ENCODE data around the gene CTNND2. TPM values are rescaled to one million over a fixed set of nuclear protein-coding genes. Genes with fewer than 3 reads are reported as not detected.

CTNND2 gene
- total and polyA plus RNA-seq, 4 donors, result 0.05 to 0.50 (median 0.27) TPM

DNA sequence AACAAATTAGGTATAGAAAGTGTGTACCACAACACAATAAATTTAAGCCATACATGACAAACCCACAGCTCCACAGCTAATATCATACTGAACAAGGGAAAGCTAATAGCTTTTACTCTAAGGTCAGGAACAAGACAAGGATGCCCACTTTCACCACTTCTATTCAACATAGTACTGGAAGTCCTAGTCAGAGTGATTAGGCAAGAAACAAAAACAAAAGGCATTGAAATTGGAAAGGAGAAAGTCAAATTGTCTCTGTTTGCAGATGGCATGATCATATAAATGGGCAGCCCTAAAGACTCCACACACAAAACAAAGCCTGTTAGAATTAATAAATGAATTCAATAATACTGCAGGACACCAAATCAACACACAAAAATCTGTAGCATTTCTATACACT, 548.8 kb downstream of the CTNND2 start:
- Histone ChIP-seq H3K27ac (ENCODE audit: low read depth in 1 of 2, low read length in 2 of 2) (no peak overlapping the region), H3K4me3 (ENCODE audit: low read depth in 1 of 3, low read length in 3 of 3) (no peak overlapping the region), H3K36me3 (ENCODE audit: control insufficient read depth in 4 of 4, insufficient read depth in 3 of 4, low read depth in 1 of 4, low read length in 3 of 4) (no peaks in the 10 kb centered on the region), H3K27me3 (ENCODE audit: control insufficient read depth in 4 of 4, insufficient read depth in 4 of 4, low read length in 3 of 4) (no peaks in the 10 kb centered on the region), H3K9me3 (ENCODE audit: control insufficient read depth in 4 of 4, low read length in 3 of 4) (peaks cover 0 to 3% (median 0%) of the 10 kb centered on the region in 4 donors), H3K9ac (ENCODE audit: low read depth in 1 of 2, low read length in 2 of 2) (no peak overlapping the region), H3K4me1 (ENCODE audit: control insufficient read depth in 4 of 4, insufficient read depth in 4 of 4, low read length in 3 of 4) (no peaks in the 10 kb centered on the region)
- no peak for DNase-seq (ENCODE audit: low spot score)
- TF ChIP-seq EGR1 (IDR thresholded peaks at IDR 0.05; ENCODE audit: low read depth in 2 of 2), result no peak

DNA sequence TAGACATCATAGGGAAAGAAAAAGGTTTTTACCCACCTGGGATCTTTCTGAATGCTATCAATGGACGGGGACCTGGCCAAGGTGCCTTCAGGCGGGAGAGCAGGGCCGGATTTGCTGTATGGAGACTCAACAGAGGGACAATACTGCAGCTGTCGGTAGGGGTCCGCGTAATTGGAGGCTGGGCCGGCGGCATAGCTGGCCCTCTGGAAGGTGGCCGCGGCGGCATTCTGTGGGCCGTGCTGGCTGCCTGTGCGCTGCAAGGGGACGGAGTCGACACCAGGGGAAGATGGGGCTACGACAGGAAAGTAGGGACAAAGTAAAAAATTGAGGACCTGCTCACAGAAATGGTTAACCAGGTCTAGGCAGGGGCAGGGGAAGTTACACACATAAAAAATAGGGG, 557.9 kb downstream of the CTNND2 start:
- Histone ChIP-seq H3K27me3 (ENCODE audit: control insufficient read depth in 4 of 4, insufficient read depth in 4 of 4, low read length in 3 of 4) (no peaks in the 10 kb centered on the region), H3K4me1 (ENCODE audit: control insufficient read depth in 4 of 4, insufficient read depth in 4 of 4, low read length in 3 of 4) (no peaks in the 10 kb centered on the region), H3K9ac (ENCODE audit: low read depth in 1 of 2, low read length in 2 of 2) (no peak overlapping the region), H3K36me3 (ENCODE audit: control insufficient read depth in 4 of 4, insufficient read depth in 3 of 4, low read depth in 1 of 4, low read length in 3 of 4) (no peaks in the 10 kb centered on the region), H3K27ac (ENCODE audit: low read depth in 1 of 2, low read length in 2 of 2) (no peak overlapping the region), H3K4me3 (ENCODE audit: low read depth in 1 of 3, low read length in 3 of 3) (no peak overlapping the region), H3K9me3 (ENCODE audit: control insufficient read depth in 4 of 4, low read length in 3 of 4) (no peaks in the 10 kb centered on the region)
- WGBS, result 80% methylated on average over 16 of the region's 16 CpGs
- DNase-seq (ENCODE audit: low spot score), result no peak
- no peak for TF ChIP-seq JUND (IDR thresholded peaks at IDR 0.05)
- TF ChIP-seq, protein P1, sequence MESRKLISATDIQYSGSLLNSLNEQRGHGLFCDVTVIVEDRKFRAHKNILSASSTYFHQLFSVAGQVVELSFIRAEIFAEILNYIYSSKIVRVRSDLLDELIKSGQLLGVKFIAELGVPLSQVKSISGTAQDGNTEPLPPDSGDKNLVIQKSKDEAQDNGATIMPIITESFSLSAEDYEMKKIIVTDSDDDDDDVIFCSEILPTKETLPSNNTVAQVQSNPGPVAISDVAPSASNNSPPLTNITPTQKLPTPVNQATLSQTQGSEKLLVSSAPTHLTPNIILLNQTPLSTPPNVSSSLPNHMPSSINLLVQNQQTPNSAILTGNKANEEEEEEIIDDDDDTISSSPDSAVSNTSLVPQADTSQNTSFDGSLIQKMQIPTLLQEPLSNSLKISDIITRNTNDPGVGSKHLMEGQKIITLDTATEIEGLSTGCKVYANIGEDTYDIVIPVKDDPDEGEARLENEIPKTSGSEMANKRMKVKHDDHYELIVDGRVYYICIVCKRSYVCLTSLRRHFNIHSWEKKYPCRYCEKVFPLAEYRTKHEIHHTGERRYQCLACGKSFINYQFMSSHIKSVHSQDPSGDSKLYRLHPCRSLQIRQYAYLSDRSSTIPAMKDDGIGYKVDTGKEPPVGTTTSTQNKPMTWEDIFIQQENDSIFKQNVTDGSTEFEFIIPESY (IDR thresholded peaks at IDR 0.05), result no peak
- TF ChIP-seq, protein P2, sequence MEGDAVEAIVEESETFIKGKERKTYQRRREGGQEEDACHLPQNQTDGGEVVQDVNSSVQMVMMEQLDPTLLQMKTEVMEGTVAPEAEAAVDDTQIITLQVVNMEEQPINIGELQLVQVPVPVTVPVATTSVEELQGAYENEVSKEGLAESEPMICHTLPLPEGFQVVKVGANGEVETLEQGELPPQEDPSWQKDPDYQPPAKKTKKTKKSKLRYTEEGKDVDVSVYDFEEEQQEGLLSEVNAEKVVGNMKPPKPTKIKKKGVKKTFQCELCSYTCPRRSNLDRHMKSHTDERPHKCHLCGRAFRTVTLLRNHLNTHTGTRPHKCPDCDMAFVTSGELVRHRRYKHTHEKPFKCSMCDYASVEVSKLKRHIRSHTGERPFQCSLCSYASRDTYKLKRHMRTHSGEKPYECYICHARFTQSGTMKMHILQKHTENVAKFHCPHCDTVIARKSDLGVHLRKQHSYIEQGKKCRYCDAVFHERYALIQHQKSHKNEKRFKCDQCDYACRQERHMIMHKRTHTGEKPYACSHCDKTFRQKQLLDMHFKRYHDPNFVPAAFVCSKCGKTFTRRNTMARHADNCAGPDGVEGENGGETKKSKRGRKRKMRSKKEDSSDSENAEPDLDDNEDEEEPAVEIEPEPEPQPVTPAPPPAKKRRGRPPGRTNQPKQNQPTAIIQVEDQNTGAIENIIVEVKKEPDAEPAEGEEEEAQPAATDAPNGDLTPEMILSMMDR (IDR thresholded peaks at IDR 0.05; ENCODE audit: low read depth, low read length, missing input control), result no peak
- no peak for TF ChIP-seq YY1 (IDR thresholded peaks at IDR 0.05)
- no peak for TF ChIP-seq EGR1 (IDR thresholded peaks at IDR 0.05; ENCODE audit: low read depth in 2 of 2)
- TF ChIP-seq FOXA1 (IDR thresholded peaks at IDR 0.05), result no peak
- TF ChIP-seq, protein P3, sequence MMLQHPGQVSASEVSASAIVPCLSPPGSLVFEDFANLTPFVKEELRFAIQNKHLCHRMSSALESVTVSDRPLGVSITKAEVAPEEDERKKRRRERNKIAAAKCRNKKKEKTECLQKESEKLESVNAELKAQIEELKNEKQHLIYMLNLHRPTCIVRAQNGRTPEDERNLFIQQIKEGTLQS (IDR thresholded peaks at IDR 0.05), result no peak
- TF ChIP-seq HNF4A (conservative IDR thresholded peaks at IDR 0.05), result no peak
- TF ChIP-seq, protein P4, sequence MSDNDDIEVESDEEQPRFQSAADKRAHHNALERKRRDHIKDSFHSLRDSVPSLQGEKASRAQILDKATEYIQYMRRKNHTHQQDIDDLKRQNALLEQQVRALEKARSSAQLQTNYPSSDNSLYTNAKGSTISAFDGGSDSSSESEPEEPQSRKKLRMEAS (IDR thresholded peaks at IDR 0.05), result no peak

DNA sequence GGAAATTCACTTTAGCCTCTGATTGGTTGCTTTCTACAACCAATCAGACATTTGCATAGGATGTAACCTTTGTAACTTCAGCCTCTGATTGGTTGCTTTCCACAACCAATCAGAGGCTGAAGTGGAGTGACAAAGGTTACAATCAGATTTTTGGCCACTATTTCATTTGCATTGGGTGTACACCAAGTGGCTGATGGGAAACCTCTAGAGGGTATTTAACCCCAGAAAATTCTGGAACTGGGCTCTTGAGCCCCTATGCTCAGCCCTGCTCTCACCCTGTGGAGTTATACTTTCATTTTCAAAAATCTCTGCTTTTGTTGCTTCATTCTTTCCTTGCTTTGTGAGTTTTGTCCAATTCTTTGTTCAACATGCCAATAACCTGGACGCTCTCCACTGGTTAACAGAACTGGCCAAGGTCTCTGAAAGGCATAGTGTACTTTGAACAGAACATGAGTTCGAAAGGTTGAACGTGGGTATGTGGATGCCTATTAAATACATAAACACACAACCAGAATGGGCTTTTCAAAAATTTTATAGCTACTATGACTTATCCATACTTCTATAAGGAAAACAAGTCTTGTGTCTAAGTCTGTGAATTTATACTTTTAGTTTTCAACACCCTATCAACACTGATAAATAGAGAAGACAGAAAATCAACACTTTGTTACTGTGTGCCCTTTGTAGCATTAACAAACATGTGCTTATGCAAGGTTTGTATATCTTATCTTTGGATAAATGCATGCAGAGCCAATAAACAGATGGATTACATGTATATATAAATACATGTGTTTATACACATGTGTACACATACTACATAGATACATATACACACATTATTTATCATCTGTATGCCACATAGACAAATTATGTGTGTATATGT, 568.1 kb downstream of the CTNND2 start:
- no peaks in the 10 kb centered on the region for H3K27me3 ChIP-seq (ENCODE audit: control insufficient read depth in 4 of 4, insufficient read depth in 4 of 4, low read length in 3 of 4)
- no peak for DNase-seq (ENCODE audit: low spot score)
- 38% methylated on average over 3 of the region's 3 CpGs for WGBS
- H3K9me3 ChIP-seq (ENCODE audit: control insufficient read depth in 4 of 4, low read length in 3 of 4), result peaks cover 0 to 3% (median under 1%) of the 10 kb centered on the region in 4 donors
- H3K27ac ChIP-seq (ENCODE audit: low read depth in 1 of 2, low read length in 2 of 2), result peak overlapping the region; percentile 27 to 57
- H3K9ac ChIP-seq (ENCODE audit: low read depth in 1 of 2, low read length in 2 of 2), result no peak overlapping the region
- peak overlapping the region in 2 of 3 donors; percentile 9 to 22 for H3K4me3 ChIP-seq (ENCODE audit: low read depth in 1 of 3, low read length in 3 of 3)
- H3K36me3 ChIP-seq (ENCODE audit: control insufficient read depth in 4 of 4, insufficient read depth in 3 of 4, low read depth in 1 of 4, low read length in 3 of 4), result no peaks in the 10 kb centered on the region
- peaks cover 0 to 10% (median 0%) of the 10 kb centered on the region in 4 donors for H3K4me1 ChIP-seq (ENCODE audit: control insufficient read depth in 4 of 4, insufficient read depth in 4 of 4, low read length in 3 of 4)
- TF ChIP-seq GABPA (IDR thresholded peaks at IDR 0.05 in 1 of 2, conservative IDR thresholded peaks at IDR 0.05 in 1 of 2), result no peak
- TF ChIP-seq EGR1 (IDR thresholded peaks at IDR 0.05; ENCODE audit: low read depth in 2 of 2), result peak in 1 of 2 donors; percentile 3
- TF ChIP-seq, protein P2 (IDR thresholded peaks at IDR 0.05; ENCODE audit: low read depth, low read length, missing input control), result no peak
- TF ChIP-seq, protein P3 (IDR thresholded peaks at IDR 0.05), result no peak
- TF ChIP-seq NR2F2 (IDR thresholded peaks at IDR 0.05), result no peak
- no peak for TF ChIP-seq YY1 (IDR thresholded peaks at IDR 0.05)
- TF ChIP-seq, protein P4 (IDR thresholded peaks at IDR 0.05), result peak; percentile 45
- peak; percentile 96 for TF ChIP-seq SP1 (IDR thresholded peaks at IDR 0.05)
- peak; percentile 22 to 23 for TF ChIP-seq JUND (IDR thresholded peaks at IDR 0.05)
- TF ChIP-seq, protein P1 (IDR thresholded peaks at IDR 0.05), result peak; percentile 57
- peak; percentile 42 for TF ChIP-seq FOXA2 (IDR thresholded peaks at IDR 0.05)
- TF ChIP-seq RAD21 (IDR thresholded peaks at IDR 0.05), result peak; percentile 4 to 36
- no peak for TF ChIP-seq FOXA1 (IDR thresholded peaks at IDR 0.05)
- TF ChIP-seq HNF4A (conservative IDR thresholded peaks at IDR 0.05), result peak; percentile 93
- TF ChIP-seq TAF1 (conservative IDR thresholded peaks at IDR 0.05), result peak; percentile 74
